MM.1S (cell line): ENCODE results near the gene AKAP6.

ENCODE experiments used
- DNase-seq: peaks from one replicate; pipeline ENCODE4 v3.0.0-alpha.2; 2015
- H2AFZ ChIP-seq: fragments of 300-600 bp; sonication (generic); 2 replicates; pipeline ENCODE4 v1.6.0; 2016; ENCODE audit warnings: antibody characterized with exemption, low read length
- H3F3A ChIP-seq: fragments of 300-600 bp; sonication (generic); 2 replicates; pipeline ENCODE4 v1.6.1; 2016; ENCODE audit warnings: mild to moderate bottlenecking, antibody characterized with exemption, low read length, moderate library complexity, mixed read lengths; ENCODE audit not compliant: insufficient read depth
- H3K27ac ChIP-seq: fragments of 300-600 bp; sonication (generic); 2 replicates; pipeline ENCODE4 v1.5.1; 2016; ENCODE audit warnings: mild to moderate bottlenecking, low read length
- H3K27me3 ChIP-seq: fragments of 300-600 bp; sonication (generic); replicated peaks from 2 replicates; pipeline ENCODE4 v1.6.0; 2016; ENCODE audit warnings: low read length; ENCODE audit not compliant: insufficient read depth
- H3K36me3 ChIP-seq: fragments of 300-600 bp; sonication (generic); replicated peaks from 2 replicates; pipeline ENCODE4 v1.6.1; 2016; ENCODE audit warnings: mild to moderate bottlenecking, low read length, mixed read lengths; ENCODE audit not compliant: insufficient read depth
- H3K4me1 ChIP-seq: fragments of 300-600 bp; sonication (generic); 2 replicates; pipeline ENCODE4 v1.6.1; 2016; ENCODE audit warnings: low read length, mixed read lengths
- H3K4me2 ChIP-seq: fragments of 300-600 bp; sonication (generic); 2 replicates; pipeline ENCODE4 v1.6.0; 2016; ENCODE audit warnings: low read depth, low read length
- H3K4me3 ChIP-seq: fragments of 300-600 bp; sonication (generic); 2 replicates; pipeline ENCODE4 v1.5.1; 2016; ENCODE audit warnings: low read length, mixed read lengths
- H3K79me2 ChIP-seq: fragments of 300-600 bp; sonication (generic); 2 replicates; pipeline ENCODE4 v1.6.1; 2016; ENCODE audit warnings: mixed run types, low read length, mixed read lengths
- H3K9ac ChIP-seq: fragments of 300-600 bp; sonication (generic); 2 replicates; pipeline ENCODE4 v1.6.1; 2016; ENCODE audit warnings: low read length, mixed read lengths
- H3K9me2 ChIP-seq: fragments of 300-600 bp; sonication (generic); replicated peaks from 2 replicates; pipeline ENCODE4 v1.6.1; 2016; ENCODE audit warnings: mild to moderate bottlenecking, low read length, mixed read lengths; ENCODE audit not compliant: insufficient read depth
- H3K9me3 ChIP-seq: fragments of 300-600 bp; sonication (generic); replicated peaks from 2 replicates; pipeline ENCODE4 v1.6.1; 2016; ENCODE audit warnings: mild to moderate bottlenecking, low read length, mixed read lengths; ENCODE audit not compliant: insufficient read depth
- H4K20me1 ChIP-seq: fragments of 300-600 bp; sonication (generic); 2 replicates; pipeline ENCODE4 v1.6.1; 2016; ENCODE audit warnings: mild to moderate bottlenecking, low read length, moderate library complexity, mixed read lengths; ENCODE audit not compliant: insufficient read depth
- CTCF ChIP-seq: fragments of 300-600 bp; sonication (generic); IDR thresholded peaks from 2 replicates; pipeline ENCODE4 v1.5.1; 2016; ENCODE audit warnings: antibody characterized with exemption, low read length, mixed read lengths
- EZH2 ChIP-seq: fragments of 300-600 bp; sonication (generic); optimal IDR thresholded peaks from 2 replicates; pipeline ENCODE3; 2017; ENCODE audit warnings: low read depth, mild to moderate bottlenecking, antibody characterized with exemption, low read length, mixed read lengths
- EZH2phosphoT487 ChIP-seq: fragments of 300-600 bp; sonication (generic); IDR thresholded peaks from 2 replicates; pipeline ENCODE4 v1.6.1; 2018; ENCODE audit warnings: antibody characterized with exemption, low read length

AKAP6 gene

GRCh38 chr14:32757568-32757967 lies 428.5 kb downstream of the AKAP6 start:
- no peaks in the 10 kb centered on the region for H4K20me1 ChIP-seq
- H3K4me2 ChIP-seq = no peak overlapping the region
- H3K9me3 ChIP-seq = no peaks in the 10 kb centered on the region
- TF ChIP-seq EZH2 (no peak), CTCF (no peak), EZH2phosphoT487 (no peak)
- no peaks in the 10 kb centered on the region for H3K27me3 ChIP-seq
- H2AFZ ChIP-seq = no peak overlapping the region
- H3K36me3 ChIP-seq = no peaks in the 10 kb centered on the region
- H3F3A ChIP-seq = no peaks in the 10 kb centered on the region
- no peaks in the 10 kb centered on the region for H3K9me2 ChIP-seq
- no peak overlapping the region for H3K4me3 ChIP-seq
- H3K9ac ChIP-seq = no peak overlapping the region
- no peak overlapping the region for H3K27ac ChIP-seq
- no peaks in the 10 kb centered on the region for H3K79me2 ChIP-seq
- no peaks in the 10 kb centered on the region for H3K4me1 ChIP-seq
- no peak for DNase-seq

DNA sequence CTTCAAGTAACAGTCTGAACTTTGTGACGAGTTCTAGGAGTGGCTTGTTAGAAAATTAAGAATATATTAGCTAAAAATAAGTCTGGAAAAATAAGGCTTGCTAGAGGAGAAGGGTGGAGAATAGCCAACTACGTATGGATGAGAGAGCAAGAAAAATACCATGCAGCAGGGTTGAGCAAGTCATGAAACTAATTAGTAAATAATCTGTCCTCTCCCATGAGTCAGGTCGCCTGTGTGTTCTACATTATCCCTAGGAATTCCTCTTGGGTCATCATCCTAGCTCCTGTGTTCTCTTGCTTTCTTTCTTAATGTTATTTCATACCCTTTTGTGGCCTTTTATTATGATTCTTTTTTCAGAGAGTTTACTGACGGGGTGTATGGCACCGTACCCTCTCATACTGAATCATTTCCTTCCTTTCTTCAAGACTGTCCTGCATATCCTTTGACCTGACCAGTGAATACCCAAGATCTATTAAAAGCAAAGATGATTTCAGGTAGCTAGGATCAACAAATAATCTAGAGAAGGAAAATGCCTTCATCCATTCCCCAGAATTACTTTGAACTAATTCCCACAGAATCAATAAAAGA lies 432.4 kb downstream of the AKAP6 start:
- no peak overlapping the region for H3K9ac ChIP-seq
- H3F3A ChIP-seq = no peaks in the 10 kb centered on the region
- no peak for TF ChIP-seq EZH2phosphoT487
- TF ChIP-seq EZH2 = no peak
- TF ChIP-seq CTCF = no peak
- H3K27ac ChIP-seq = no peak overlapping the region
- no peaks in the 10 kb centered on the region for H3K9me2 ChIP-seq
- DNase-seq = no peak
- no peak overlapping the region for H3K4me3 ChIP-seq
- no peaks in the 10 kb centered on the region for H4K20me1 ChIP-seq
- H3K4me2 ChIP-seq = no peak overlapping the region
- H3K27me3 ChIP-seq = no peaks in the 10 kb centered on the region
- no peak overlapping the region for H2AFZ ChIP-seq
- H3K79me2 ChIP-seq = no peaks in the 10 kb centered on the region
- no peaks in the 10 kb centered on the region for H3K4me1 ChIP-seq
- H3K9me3 ChIP-seq = no peaks in the 10 kb centered on the region
- H3K36me3 ChIP-seq = no peaks in the 10 kb centered on the region

DNA sequence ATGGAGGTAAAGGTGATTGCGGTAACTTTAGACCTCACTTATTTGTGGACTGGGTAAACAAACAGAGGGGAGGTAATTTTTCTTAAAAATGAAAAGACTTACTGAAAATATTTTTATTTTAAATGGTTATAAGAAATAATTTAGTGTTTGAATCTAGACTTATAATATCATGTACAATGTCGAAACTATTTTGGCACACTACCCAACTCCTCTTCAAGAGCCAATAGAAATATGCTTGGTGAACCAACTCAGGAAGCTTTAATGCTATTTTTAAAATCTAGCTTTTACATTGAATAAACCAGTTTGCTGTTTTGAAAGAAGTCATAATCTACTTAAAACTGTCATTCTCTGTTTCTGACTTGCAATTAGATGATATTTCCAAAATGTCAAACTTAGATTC lies 433.8 kb downstream of the AKAP6 start:
- no peaks in the 10 kb centered on the region for H3K9me3 ChIP-seq
- no peak overlapping the region for H3K9ac ChIP-seq
- H3K27me3 ChIP-seq = no peaks in the 10 kb centered on the region
- no peaks in the 10 kb centered on the region for H3F3A ChIP-seq
- no peak for TF ChIP-seq EZH2
- no peak for TF ChIP-seq CTCF
- no peak for TF ChIP-seq EZH2phosphoT487
- DNase-seq = no peak
- no peak overlapping the region for H3K27ac ChIP-seq
- H3K4me1 ChIP-seq = no peaks in the 10 kb centered on the region
- H2AFZ ChIP-seq = no peak overlapping the region
- H3K79me2 ChIP-seq = no peaks in the 10 kb centered on the region
- H3K4me2 ChIP-seq = no peak overlapping the region
- H3K4me3 ChIP-seq = no peak overlapping the region
- no peaks in the 10 kb centered on the region for H3K36me3 ChIP-seq
- H3K9me2 ChIP-seq = no peaks in the 10 kb centered on the region
- no peaks in the 10 kb centered on the region for H4K20me1 ChIP-seq
